ENCODE measurements around the gene NKX6-1.

Gene NKX6-1

GRCh38 chr4:84497504-84498202, 1.4 kb downstream of the NKX6-1 start:
- DNase-seq: no peak

- DNase-seq: no peak
Measured at GRCh38 chr4:84496706-84497503, 2.2 kb downstream of the NKX6-1 start.

- no peak for DNase-seq
Measured at GRCh38 chr4:84496331-84496705, 2.8 kb downstream of the NKX6-1 start.

- DNase-seq: no peak
Measured at GRCh38 chr4:84495794-84496261, 3.3 kb downstream of the NKX6-1 start.

- no peak for DNase-seq
Measured at GRCh38 chr4:84495118-84495793, 3.8 kb downstream of the NKX6-1 start.

- no peak for DNase-seq
Measured at GRCh38 chr4:84494531-84494930, 4.6 kb downstream of the NKX6-1 start.

GRCh38 chr4:84494076-84494475, 5.0 kb downstream of the NKX6-1 start:
- DNase-seq: no peak

- DNase-seq: no peak
Measured at GRCh38 chr4:84493092-84493850, 5.8 kb downstream of the NKX6-1 start.

- no peak for DNase-seq
Measured at GRCh38 chr4:84492737-84493091, 6.4 kb downstream of the NKX6-1 start.

- DNase-seq: no peak
Measured at GRCh38 chr4:84492290-84492689, 6.8 kb downstream of the NKX6-1 start.

- no peak for DNase-seq
Measured at GRCh38 chr4:84491481-84491880, 7.6 kb downstream of the NKX6-1 start.

GRCh38 chr4:84490663-84491062, 8.4 kb downstream of the NKX6-1 start:
- DNase-seq: no peak

GRCh38 chr4:84484236-84484635, 14.9 kb downstream of the NKX6-1 start:
- no peak for DNase-seq

- DNase-seq: no peak
Measured at GRCh38 chr4:84483688-84484087, 15.4 kb downstream of the NKX6-1 start.

GRCh38 chr4:84482564-84483563, 16.2 kb downstream of the NKX6-1 start:
- DNase-seq: no peak

- no peak for DNase-seq
Measured at GRCh38 chr4:84481860-84482245, 17.2 kb downstream of the NKX6-1 start.

- DNase-seq: no peak
Measured at GRCh38 chr4:84481077-84481859, 17.8 kb downstream of the NKX6-1 start.

GRCh38 chr4:84480082-84480481, 19.0 kb downstream of the NKX6-1 start:
- no peak for DNase-seq

- DNase-seq: no peak
Measured at GRCh38 chr4:84479663-84480062, 19.4 kb downstream of the NKX6-1 start.

GRCh38 chr4:84477738-84478137, 21.4 kb downstream of the NKX6-1 start:
- DNase-seq: no peak

- DNase-seq: no peak
Measured at GRCh38 chr4:84474107-84474506, 25.0 kb downstream of the NKX6-1 start.
